Neural progenitor cell (in vitro differentiated cells): ENCODE results near the gene RELN.

Experiments used
- CTCF ChIP-seq: fragments of 200-600 bp; sonication (generic); IDR thresholded peaks from 2 replicates; pipeline ENCODE4 v1.5.1; 2017; ENCODE audit warnings: antibody characterized with exemption, mild to moderate bottlenecking
- EZH2 ChIP-seq: fragments of 200-600 bp; sonication (generic); IDR thresholded peaks from 2 replicates; pipeline ENCODE4 v1.6.1; 2017; ENCODE audit warnings: antibody characterized with exemption, mild to moderate bottlenecking, moderate library complexity
- EZH2phosphoT487 ChIP-seq: fragments of 200-600 bp; sonication (generic); IDR thresholded peaks from 2 replicates; pipeline ENCODE4 v1.6.1; 2017; ENCODE audit warnings: antibody characterized with exemption

DNA sequence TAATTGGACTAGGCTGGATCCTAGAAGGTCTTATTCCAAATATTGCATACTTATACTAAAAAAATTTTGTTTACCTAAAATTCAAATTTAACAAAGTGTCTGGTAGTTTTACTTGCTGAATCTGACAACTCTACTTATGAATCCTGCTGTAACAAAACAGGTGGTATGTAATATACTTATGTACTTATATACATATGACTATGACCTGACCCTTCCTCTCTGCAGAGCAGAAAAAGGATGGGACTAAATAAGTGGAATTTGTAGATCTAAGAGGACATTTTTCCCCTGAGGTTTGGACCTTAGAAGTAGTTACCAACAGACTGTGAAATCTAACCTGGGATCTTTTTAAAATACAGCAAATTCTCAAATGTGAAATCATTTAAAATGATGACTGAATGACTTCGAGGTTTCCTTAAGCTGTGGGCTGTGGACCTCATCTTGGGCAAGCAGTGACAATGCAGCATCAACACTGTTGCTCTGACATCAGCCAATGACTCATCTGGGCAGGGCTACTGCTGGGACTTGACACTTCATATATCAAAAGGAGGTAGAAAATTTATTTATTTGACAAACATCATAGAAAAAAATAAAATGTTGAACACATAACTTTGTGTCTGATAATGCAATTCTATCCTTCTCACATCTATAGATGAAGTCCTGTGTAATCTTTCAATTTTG, 73.6 kb downstream of the RELN start:
- TF ChIP-seq CTCF = no peak
- no peak for TF ChIP-seq EZH2phosphoT487
- no peak for TF ChIP-seq EZH2
